ENCODE data around the gene CRNN.
A peak's percentile ranks its signal among the peaks of the same experiment; 100 is the strongest.

Gene CRNN

DNA sequence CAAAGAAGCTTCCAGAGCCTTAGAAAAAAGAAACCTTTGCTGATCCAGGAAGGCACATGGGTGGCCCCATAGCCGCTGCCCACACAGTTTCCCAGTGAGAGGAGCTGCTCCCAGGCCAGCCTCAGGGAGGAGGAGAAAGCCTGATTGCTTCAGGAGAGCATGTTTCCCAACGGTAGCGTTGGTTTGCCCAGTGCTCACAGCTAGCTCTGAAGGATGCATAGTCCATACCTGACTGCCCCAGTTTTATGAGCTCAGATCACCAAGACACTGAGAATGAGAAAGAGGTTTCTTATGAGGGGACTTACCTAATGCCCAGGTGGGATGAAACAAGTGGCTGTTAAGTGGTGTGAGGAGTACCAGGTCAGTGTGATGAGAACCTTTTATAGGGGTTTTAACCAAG, at the start of gene CRNN:
TSS of gene CRNN (minus strand) at position 355 of the 400 bp plus-strand sequence. CDS start 2,030 bp downstream, outside the sequence.
- H3K4me3 ChIP-seq (ENCODE audit: low read depth, low read length): no peak within 1 kb of the TSS
- TF ChIP-seq, protein P1, sequence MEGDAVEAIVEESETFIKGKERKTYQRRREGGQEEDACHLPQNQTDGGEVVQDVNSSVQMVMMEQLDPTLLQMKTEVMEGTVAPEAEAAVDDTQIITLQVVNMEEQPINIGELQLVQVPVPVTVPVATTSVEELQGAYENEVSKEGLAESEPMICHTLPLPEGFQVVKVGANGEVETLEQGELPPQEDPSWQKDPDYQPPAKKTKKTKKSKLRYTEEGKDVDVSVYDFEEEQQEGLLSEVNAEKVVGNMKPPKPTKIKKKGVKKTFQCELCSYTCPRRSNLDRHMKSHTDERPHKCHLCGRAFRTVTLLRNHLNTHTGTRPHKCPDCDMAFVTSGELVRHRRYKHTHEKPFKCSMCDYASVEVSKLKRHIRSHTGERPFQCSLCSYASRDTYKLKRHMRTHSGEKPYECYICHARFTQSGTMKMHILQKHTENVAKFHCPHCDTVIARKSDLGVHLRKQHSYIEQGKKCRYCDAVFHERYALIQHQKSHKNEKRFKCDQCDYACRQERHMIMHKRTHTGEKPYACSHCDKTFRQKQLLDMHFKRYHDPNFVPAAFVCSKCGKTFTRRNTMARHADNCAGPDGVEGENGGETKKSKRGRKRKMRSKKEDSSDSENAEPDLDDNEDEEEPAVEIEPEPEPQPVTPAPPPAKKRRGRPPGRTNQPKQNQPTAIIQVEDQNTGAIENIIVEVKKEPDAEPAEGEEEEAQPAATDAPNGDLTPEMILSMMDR (IDR thresholded peaks at IDR 0.05; ENCODE audit: low read depth, low read length, missing control alignments): no peak
- DNase-seq (ENCODE audit: low read depth): no peak

DNA sequence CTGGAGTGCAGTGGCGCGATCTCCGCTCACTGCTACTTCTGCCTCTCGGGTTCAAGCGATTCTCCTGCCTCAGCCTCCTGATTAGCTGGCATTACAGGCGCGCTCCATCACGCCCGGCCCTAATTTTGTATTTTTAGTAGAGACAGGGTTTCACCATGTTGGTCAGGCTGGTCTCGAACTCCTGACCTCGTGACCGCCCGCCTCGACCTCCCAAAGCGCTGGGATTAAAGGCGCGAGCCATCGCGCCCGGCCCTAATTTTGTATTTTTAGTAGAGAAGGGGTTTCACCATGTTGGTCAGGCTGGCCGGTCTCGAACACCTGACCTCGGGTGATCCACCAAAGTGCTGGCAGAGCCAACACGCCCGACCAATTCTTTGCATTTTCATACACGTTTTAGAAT, 48.6 kb upstream of the CRNN start:
- TF ChIP-seq, protein P1 (IDR thresholded peaks at IDR 0.05; ENCODE audit: low read depth, low read length, missing control alignments): no peak

DNA sequence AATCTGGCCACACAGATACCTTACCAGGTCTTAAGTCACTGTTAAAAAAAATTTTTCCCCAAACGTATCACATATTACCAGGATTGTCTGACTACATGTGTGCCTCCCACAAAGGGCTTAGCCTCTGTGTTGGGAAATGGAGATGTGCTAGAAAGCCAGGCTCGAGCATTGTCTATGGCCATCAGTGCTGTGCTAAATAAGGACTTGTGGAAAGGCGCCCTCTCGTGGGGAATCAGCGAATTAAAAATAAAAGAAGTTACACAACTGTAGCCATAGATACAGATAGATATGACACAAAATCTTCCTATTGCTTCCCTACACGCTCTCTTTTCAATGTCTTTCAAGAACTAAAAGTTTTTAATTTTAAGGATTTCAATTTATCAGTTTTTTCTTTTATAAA, 47.5 kb upstream of the CRNN start:
- H3K4me3 ChIP-seq (ENCODE audit: low read depth, low read length): no peak overlapping the region
- TF ChIP-seq, protein P1 (IDR thresholded peaks at IDR 0.05; ENCODE audit: low read depth, low read length, missing control alignments): peak; percentile 50
- peak; percentile 21 for DNase-seq (ENCODE audit: low read depth)

More for the DNA sequence above, 48.6 kb upstream of the CRNN start:
- no peak for DNase-seq (ENCODE audit: low read depth)
- no peak overlapping the region for H3K4me3 ChIP-seq (ENCODE audit: low read depth, low read length)

DNA sequence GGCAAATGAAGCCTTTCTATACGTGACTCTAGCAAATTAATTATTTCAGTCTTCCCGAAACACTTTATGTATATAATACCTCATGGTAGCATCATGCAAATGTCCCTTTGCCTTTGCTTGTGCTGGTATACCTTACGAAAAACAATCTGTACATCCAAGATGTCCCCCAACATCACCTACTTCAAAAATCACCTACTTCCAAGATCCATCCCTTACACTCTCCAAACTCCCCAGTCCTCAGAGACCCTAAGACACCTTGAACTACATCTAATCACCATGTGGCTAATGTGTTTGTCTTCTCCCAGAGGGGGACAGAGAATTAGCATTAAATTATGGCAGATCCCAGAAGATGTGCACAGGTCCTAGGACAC, 46.5 kb upstream of the CRNN start:
- TF ChIP-seq, protein P1 (IDR thresholded peaks at IDR 0.05; ENCODE audit: low read depth, low read length, missing control alignments): no peak
- H3K4me3 ChIP-seq (ENCODE audit: low read depth, low read length): no peak overlapping the region; the same call in 1 of the 2 replicates
- DNase-seq (ENCODE audit: low read depth): no peak

DNA sequence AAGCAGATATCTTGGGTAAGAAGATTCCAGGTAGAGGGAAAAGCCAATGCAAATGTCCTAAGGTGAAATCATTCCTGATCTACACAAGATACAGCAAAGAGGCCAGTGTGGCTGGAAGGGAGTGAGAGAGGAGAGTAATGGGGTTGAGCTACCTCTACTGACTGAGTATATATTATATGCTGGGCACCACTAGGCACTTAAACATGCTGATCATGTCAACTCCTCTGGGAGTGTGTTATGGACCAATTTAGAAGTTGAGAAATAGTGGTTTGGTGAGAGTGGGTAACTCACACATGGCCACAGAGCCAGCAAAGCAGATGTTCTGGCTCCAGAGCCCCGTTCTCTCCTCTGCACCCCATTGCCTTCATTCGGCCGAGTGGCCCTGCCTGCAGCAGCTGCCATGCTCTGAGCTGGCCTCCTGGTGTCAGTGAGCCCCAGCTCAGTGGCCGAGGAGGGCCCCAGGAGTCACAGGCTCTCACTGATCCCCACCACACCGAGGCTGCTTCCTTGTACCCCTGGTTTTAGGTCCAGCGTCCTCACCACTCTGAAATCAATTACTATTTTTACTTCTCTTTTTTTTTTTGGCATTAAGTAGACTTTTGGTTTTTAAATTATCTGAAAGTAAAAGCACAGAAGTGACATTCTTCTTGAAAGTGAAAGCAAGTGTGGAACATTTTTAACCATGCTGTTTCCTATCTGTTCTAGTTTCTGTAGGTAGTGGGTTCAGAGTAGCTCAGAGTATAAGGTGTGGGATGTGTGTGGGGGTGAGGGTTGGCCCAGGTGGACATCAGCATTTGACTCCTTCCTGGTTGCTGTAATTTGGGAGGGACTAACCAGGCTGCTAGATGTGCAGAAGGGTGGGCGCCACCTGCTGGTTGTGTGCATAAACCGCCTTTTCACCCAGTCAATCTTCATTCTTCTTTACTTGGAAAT, 45.8 kb upstream of the CRNN start:
- TF ChIP-seq, protein P1 (IDR thresholded peaks at IDR 0.05; ENCODE audit: low read depth, low read length, missing control alignments): peak; percentile 92
- H3K4me3 ChIP-seq (ENCODE audit: low read depth, low read length): no peak overlapping the region; the same call in 1 of the 2 replicates
- peak; percentile 91 for DNase-seq (ENCODE audit: low read depth)

DNA sequence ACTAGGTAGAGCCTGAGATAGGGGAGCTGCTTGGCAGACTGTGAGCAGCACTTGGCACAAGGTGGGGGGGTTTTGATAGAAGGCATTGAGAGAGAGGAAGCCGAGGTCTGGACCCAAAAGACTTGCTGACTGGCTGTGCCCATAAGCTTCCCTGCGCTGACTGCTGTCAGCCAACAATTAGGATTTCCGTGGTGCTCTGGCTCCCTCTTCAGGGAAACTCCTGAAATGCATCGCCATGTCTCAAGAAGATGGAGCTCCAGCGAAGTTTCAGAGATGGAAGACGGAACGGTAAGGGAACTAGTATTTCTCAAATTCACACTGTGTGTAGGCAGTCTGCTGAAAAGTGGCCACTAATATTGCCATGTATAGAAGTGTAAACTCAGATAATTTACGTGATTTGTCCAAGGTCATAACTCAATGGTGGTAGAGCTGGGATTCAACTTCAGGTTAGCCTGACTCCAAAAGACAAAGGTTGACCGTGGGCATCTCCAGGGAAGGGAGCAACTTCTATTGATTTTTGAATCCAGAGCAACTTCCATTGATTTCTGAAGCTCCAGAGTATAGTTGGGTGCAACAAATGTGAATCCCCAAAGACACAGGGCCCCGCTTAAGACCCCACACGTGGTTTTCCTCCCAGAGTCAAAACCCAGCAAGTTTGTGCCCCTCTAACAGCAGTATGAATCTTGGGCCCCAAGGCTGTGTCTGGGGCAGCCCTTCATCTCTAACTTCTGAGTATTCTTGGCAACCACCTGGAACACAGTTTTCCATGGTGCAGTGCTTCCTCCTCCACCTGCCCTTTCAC, 44.5 kb upstream of the CRNN start:
- peak; percentile 53 for DNase-seq (ENCODE audit: low read depth)
- no peak overlapping the region for H3K4me3 ChIP-seq (ENCODE audit: low read depth, low read length)
- TF ChIP-seq, protein P1 (IDR thresholded peaks at IDR 0.05; ENCODE audit: low read depth, low read length, missing control alignments): peak; percentile 91

Data from GM12864 (cell line).